Tibial nerve (tissue), 4 donors: ENCODE data around the gene SEC24D. TPM values are rescaled to one million over a fixed set of nuclear protein-coding genes. Genes with fewer than 3 reads are reported as not detected.
A peak's percentile ranks its signal among the peaks of the same experiment; 100 is the strongest.

Experiments used
- DNase-seq, 2 donors: peaks; one replicate each; pipeline ENCODE4 v3.0.0-alpha.2; 2019; ENCODE audit warnings: low spot score in 2 of 2
- H3K27ac ChIP-seq, 4 donors: fragments of 200-600 bp; sonication (generic) in 3 of 4; one replicate each; pipeline ENCODE4 v1.5.1; 2017 to 2019; ENCODE audit warnings: mild to moderate bottlenecking in 1 of 4
- H3K27me3 ChIP-seq, 2 donors: fragments of 200-600 bp; sonication (generic) in 1 of 2; one replicate each; pipeline versions ENCODE4 v1.5.1 to v1.6.0; 2017 to 2019
- H3K36me3 ChIP-seq, 3 donors: fragments of 200-600 bp; sonication (generic); one replicate each; pipeline ENCODE4 v1.5.1; 2018 to 2019
- H3K4me1 ChIP-seq, 4 donors: fragments of 200-600 bp; sonication (generic) in 3 of 4; one replicate each; pipeline ENCODE4 v1.5.1; 2017 to 2019
- H3K4me3 ChIP-seq, 4 donors: fragments of 200-600 bp; sonication (generic) in 3 of 4; one replicate each; pipeline ENCODE4 v1.5.1; 2017 to 2019; ENCODE audit warnings: mild to moderate bottlenecking in 1 of 4, moderate library complexity in 1 of 4
- H3K9me3 ChIP-seq, 4 donors: fragments of 200-600 bp; sonication (generic) in 3 of 4; one replicate each; pipeline ENCODE4 v1.5.1; 2017 to 2019
- CTCF ChIP-seq, 5 experiments: fragments of 200-600 bp in 3 of 5; fragments of 450-650 bp in 2 of 5; sonication (generic) in 3 of 5; IDR thresholded peaks; one replicate each; pipeline ENCODE4 v1.5.1; 2016 to 2019; ENCODE audit warnings: antibody characterized with exemption in 5 of 5, mild to moderate bottlenecking in 3 of 5, moderate library complexity in 2 of 5
- EP300 ChIP-seq, 2 donors: sonication (generic); formaldehyde crosslinking; IDR thresholded peaks; one replicate each; pipeline ENCODE4 v1.6.1; 2017; ENCODE audit warnings: antibody characterized with exemption in 2 of 2, mild to moderate bottlenecking in 1 of 2
- POLR2A ChIP-seq, 2 donors: fragments of 450-650 bp; IDR thresholded peaks; one replicate each; pipeline ENCODE4 v1.6.1; 2017; ENCODE audit warnings: antibody characterized with exemption in 2 of 2, mild to moderate bottlenecking in 2 of 2, moderate library complexity in 2 of 2
- WGBS, 2 donors: methylation state at CpG; one replicate each; pipeline ENCODE4 v1.1.5; 2018; 5-methylcytosine and 5-hydroxymethylcytosine counted together
- total RNA-seq, 4 donors: library from RNA; depleted of rRNA; stranded (reverse); fragments of >200 nt; gene quantifications; one replicate each; pipeline ENCODE4 v1.1.0, GENCODE V29; 2016

SEC24D gene
- total RNA-seq, 4 donors from 2014 or later: 24.0 to 54.6 (median 34.0) TPM

GRCh38 chr4:118767109-118767508, 68.8 kb downstream of the SEC24D start:
- peaks cover 0 to 14% (median 0%) of the 10 kb centered on the region in 3 donors for H3K36me3 ChIP-seq
- WGBS, 2 donors: 87 to 93% methylated on average over 6 of the region's 6 CpGs
- no peaks in the 10 kb centered on the region for H3K27me3 ChIP-seq
- H3K27ac ChIP-seq: peak overlapping the region in 2 of 4 donors; percentile 51 to 75
- peaks cover 5 to 77% (median 26%) of the 10 kb centered on the region in 4 donors for H3K4me1 ChIP-seq
- no peaks in the 10 kb centered on the region for H3K9me3 ChIP-seq
- TF ChIP-seq POLR2A (IDR thresholded peaks at IDR 0.05): no peak
- TF ChIP-seq EP300 (IDR thresholded peaks at IDR 0.05): no peak
- TF ChIP-seq CTCF (IDR thresholded peaks at IDR 0.05): no peak
- H3K4me3 ChIP-seq: no peak overlapping the region
- no peak for DNase-seq

GRCh38 chr4:118765399-118765798, 70.5 kb downstream of the SEC24D start:
- H3K36me3 ChIP-seq: peaks cover 0 to 14% (median 0%) of the 10 kb centered on the region in 3 donors
- 9 to 11% methylated on average over 1 of the region's 1 CpG for WGBS, 2 donors
- H3K4me3 ChIP-seq: no peak overlapping the region
- H3K27me3 ChIP-seq: no peaks in the 10 kb centered on the region
- H3K27ac ChIP-seq: peak overlapping the region in 2 of 4 donors; percentile 71 to 75
- H3K4me1 ChIP-seq: peaks cover 4 to 81% (median 29%) of the 10 kb centered on the region in 4 donors
- no peak for TF ChIP-seq POLR2A (IDR thresholded peaks at IDR 0.05)
- TF ChIP-seq CTCF (IDR thresholded peaks at IDR 0.05): no peak
- TF ChIP-seq EP300 (IDR thresholded peaks at IDR 0.05): peak in 1 of 2 donors; percentile 56
- DNase-seq: peak in 1 of 2 donors; percentile 35
- no peaks in the 10 kb centered on the region for H3K9me3 ChIP-seq

GRCh38 chr4:118762730-118763477, 73.0 kb downstream of the SEC24D start:
- H3K27me3 ChIP-seq: no peaks in the 10 kb centered on the region
- peak overlapping the region in 3 of 4 donors; percentile 57 to 75 (median 71) for H3K27ac ChIP-seq
- H3K4me1 ChIP-seq: peaks cover 0 to 88% (median 36%) of the 10 kb centered on the region in 4 donors
- DNase-seq: no peak
- 45 to 46% methylated on average over 3 of the region's 3 CpGs for WGBS, 2 donors
- H3K36me3 ChIP-seq: peaks cover 0 to 14% (median 0%) of the 10 kb centered on the region in 3 donors
- no peak overlapping the region for H3K4me3 ChIP-seq
- no peaks in the 10 kb centered on the region for H3K9me3 ChIP-seq
- no peak for TF ChIP-seq EP300 (IDR thresholded peaks at IDR 0.05)
- no peak for TF ChIP-seq CTCF (IDR thresholded peaks at IDR 0.05)
- TF ChIP-seq POLR2A (IDR thresholded peaks at IDR 0.05): no peak

GRCh38 chr4:118762155-118762554, 73.8 kb downstream of the SEC24D start:
- no peak for TF ChIP-seq CTCF (IDR thresholded peaks at IDR 0.05)
- no peak for TF ChIP-seq POLR2A (IDR thresholded peaks at IDR 0.05)
- TF ChIP-seq EP300 (IDR thresholded peaks at IDR 0.05): no peak
- Histone ChIP-seq H3K27ac (peak overlapping the region in 3 of 4 donors; percentile 57 to 75 (median 67)), H3K9me3 (no peaks in the 10 kb centered on the region), H3K36me3 (peaks cover 0 to 14% (median 0%) of the 10 kb centered on the region in 3 donors), H3K27me3 (no peaks in the 10 kb centered on the region), H3K4me1 (peaks cover 0 to 95% (median 36%) of the 10 kb centered on the region in 4 donors), H3K4me3 (no peak overlapping the region)
- 60 to 69% methylated on average over 5 of the region's 5 CpGs for WGBS, 2 donors
- DNase-seq: no peak

GRCh38 chr4:118761397-118762016, 74.4 kb downstream of the SEC24D start:
- peaks cover 0 to 99% (median 35%) of the 10 kb centered on the region in 4 donors for H3K4me1 ChIP-seq
- TF ChIP-seq CTCF (IDR thresholded peaks at IDR 0.05) (no peak), EP300 (IDR thresholded peaks at IDR 0.05) (no peak), POLR2A (IDR thresholded peaks at IDR 0.05) (no peak)
- H3K27ac ChIP-seq: peak overlapping the region in 2 of 4 donors; percentile 67 to 75
- H3K9me3 ChIP-seq: no peaks in the 10 kb centered on the region
- WGBS, 2 donors: 56 to 65% methylated on average over 2 of the region's 2 CpGs
- H3K4me3 ChIP-seq: no peak overlapping the region
- no peaks in the 10 kb centered on the region for H3K27me3 ChIP-seq
- DNase-seq: no peak
- H3K36me3 ChIP-seq: peaks cover 0 to 12% (median 0%) of the 10 kb centered on the region in 3 donors
